CD4-positive, CD25-positive, alpha-beta regulatory T cell (primary cell): ENCODE measurements around the gene ZBED1. TPM values are rescaled to one million over a fixed set of nuclear protein-coding genes. Genes with fewer than 3 reads are reported as not detected.
"Not testable (repeated sequence)": the region's sequence is repeated elsewhere in the genome, so short reads cannot be mapped to it uniquely, and the experiment has no call there.

ENCODE experiments used
- ATAC-seq, 2 donors: fragments of 150-1000 bp; cut with Tn5 transposase; one replicate each; pipeline ENCODE4 v1.10.0; 2021; ENCODE audit warnings: low read depth in 2 of 2, moderate number of reproducible peaks in 2 of 2, moderate library complexity in 1 of 2
- DNase-seq, 3 donors: peaks; one replicate each; pipeline versions ENCODE4 v3.0.0 to v3.0.0-alpha.2; 2012 to 2022; ENCODE audit warnings: mixed read lengths in 1 of 3
- H3K27ac ChIP-seq: one replicate; pipeline ENCODE4 v1.7.0; 2013; ENCODE audit warnings: mild to moderate bottlenecking, low read length; ENCODE audit not compliant: insufficient read depth, poor library complexity, severe bottlenecking
- H3K27me3 ChIP-seq: one replicate; pipeline ENCODE4 v1.7.0; 2013; ENCODE audit warnings: low read length; ENCODE audit not compliant: control insufficient read depth, insufficient read depth
- H3K36me3 ChIP-seq: one replicate; pipeline ENCODE4 v1.7.0; 2013; ENCODE audit warnings: mild to moderate bottlenecking, low read length, moderate library complexity; ENCODE audit not compliant: control insufficient read depth, insufficient read depth
- H3K4me1 ChIP-seq: 2 replicates; pipeline ENCODE4 v1.7.0; 2013; ENCODE audit warnings: mild to moderate bottlenecking, low read length; ENCODE audit not compliant: insufficient read depth, control insufficient read depth, poor library complexity, severe bottlenecking
- H3K4me3 ChIP-seq: one replicate; pipeline ENCODE4 v1.7.0; 2013; ENCODE audit warnings: low read depth, mild to moderate bottlenecking, low read length, moderate library complexity
- H3K9me3 ChIP-seq, 2 experiments: 1 replicate in 1 of 2; 2 replicates in 1 of 2; pipeline ENCODE4 v1.7.0; 2013; ENCODE audit warnings: low read length in 2 of 2, mild to moderate bottlenecking in 1 of 2, moderate library complexity in 1 of 2; ENCODE audit not compliant: control insufficient read depth in 2 of 2
- H3K27ac Mint-ChIP-seq, 3 donors: one replicate each; pipeline ENCODE4 v1.8.0; 2020 to 2022; ENCODE audit warnings: mild to moderate bottlenecking in 3 of 3, mixed read lengths in 3 of 3, moderate library complexity in 2 of 3
- H3K27me3 Mint-ChIP-seq: one replicate; pipeline ENCODE4 v1.8.0; 2022; ENCODE audit warnings: mild to moderate bottlenecking, mixed read lengths
- H3K36me3 Mint-ChIP-seq: one replicate; pipeline ENCODE4 v1.8.0; 2020; ENCODE audit warnings: mixed read lengths
- H3K4me1 Mint-ChIP-seq, 4 donors: one replicate each; pipeline ENCODE4 v1.8.0; 2020 to 2022; ENCODE audit warnings: mixed read lengths in 4 of 4, mild to moderate bottlenecking in 1 of 4
- H3K4me3 Mint-ChIP-seq, 4 donors: one replicate each; pipeline ENCODE4 v1.8.0; 2020 to 2022; ENCODE audit warnings: mild to moderate bottlenecking in 4 of 4, mixed read lengths in 4 of 4, moderate library complexity in 3 of 4
- H3K9me3 Mint-ChIP-seq, 7 donors: one replicate each; pipeline ENCODE4 v1.8.0; 2020 to 2022; ENCODE audit warnings: mixed read lengths in 7 of 7, mild to moderate bottlenecking in 3 of 7, moderate library complexity in 2 of 7
- polyA plus RNA-seq, 4 donors: library from polyadenylated mRNA; unstranded; fragments of 300-500 nt; fragmentation: Illumina TruSeq; gene quantifications; one replicate each; pipeline ENCODE4 v1.2.3, GENCODE V29; 2021
- total RNA-seq: library from RNA; stranded (reverse); gene quantifications from one replicate; pipeline ENCODE4 v1.2.3, GENCODE V29; 2022

Gene ZBED1
- total and polyA plus RNA-seq, 5 donors from 2014 or later, result 19.5 to 39.2 (median 32.5) TPM

- Mint-ChIP-seq H3K4me1 (peaks cover 0 to 26% (median 10%) of the 10 kb centered on the region in 4 donors), H3K36me3 (peaks cover 20% of the 10 kb centered on the region), H3K9me3 (peaks cover 0 to 7% (median 1%) of the 10 kb centered on the region in 7 donors), H3K27me3 (no peaks in the 10 kb centered on the region), H3K27ac (no peak overlapping the region), H3K4me3 (no peak overlapping the region)
- no peaks in the 10 kb centered on the region for H3K36me3 ChIP-seq
- no peaks in the 10 kb centered on the region for H3K9me3 ChIP-seq
- no peak for ATAC-seq
- H3K4me1 ChIP-seq, result no peaks in the 10 kb centered on the region
- no peak overlapping the region for H3K4me3 ChIP-seq
- no peaks in the 10 kb centered on the region for H3K27me3 ChIP-seq
- DNase-seq, result no peak
- no peak overlapping the region for H3K27ac ChIP-seq
Measured at GRCh38 chrX:2474963-2475726, 25.6 kb downstream of the ZBED1 start.

- Mint-ChIP-seq H3K27me3 (no peaks in the 10 kb centered on the region), H3K9me3 (peaks cover 0 to 3% (median 0%) of the 10 kb centered on the region in 7 donors), H3K36me3 (peaks cover 16% of the 10 kb centered on the region), H3K4me3 (no peak overlapping the region), H3K27ac (no peak overlapping the region), H3K4me1 (peaks cover 0 to 26% (median 12%) of the 10 kb centered on the region in 4 donors)
- Histone ChIP-seq H3K4me1 (no peaks in the 10 kb centered on the region), H3K4me3 (no peak overlapping the region), H3K27ac (no peak overlapping the region), H3K27me3 (no peaks in the 10 kb centered on the region), H3K9me3 (peaks cover 0 to 2% of the 10 kb centered on the region in 2 experiments), H3K36me3 (no peaks in the 10 kb centered on the region)
- DNase-seq (no peak), ATAC-seq (no peak)
Measured at GRCh38 chrX:2474280-2474962, 26.4 kb downstream of the ZBED1 start.

- not testable (repeated sequence) for H3K4me3 Mint-ChIP-seq, H3K9me3 Mint-ChIP-seq, DNase-seq, H3K9me3 ChIP-seq, H3K4me1 ChIP-seq, H3K36me3 ChIP-seq, H3K4me3 ChIP-seq, H3K27me3 ChIP-seq, H3K27ac Mint-ChIP-seq, H3K27ac ChIP-seq, ATAC-seq, H3K27me3 Mint-ChIP-seq
- peaks cover 24% of the 10 kb centered on the region for H3K36me3 Mint-ChIP-seq
- peaks cover 0 to 27% (median 14%) of the 10 kb centered on the region in 4 donors for H3K4me1 Mint-ChIP-seq
Measured at GRCh38 chrX:2473064-2473463, 27.7 kb downstream of the ZBED1 start.

- Mint-ChIP-seq H3K27ac (no peak overlapping the region), H3K4me3 (no peak overlapping the region), H3K9me3 (peaks cover 0 to 4% (median 0%) of the 10 kb centered on the region in 7 donors)
Measured at GRCh38 chrX:2471641-2472040, 29.1 kb downstream of the ZBED1 start.

GRCh38 chrX:2471126-2471525, 29.6 kb downstream of the ZBED1 start:
- not testable (repeated sequence) for H3K4me3 Mint-ChIP-seq, H3K4me1 ChIP-seq, DNase-seq, H3K9me3 ChIP-seq, H3K27me3 ChIP-seq, H3K4me3 ChIP-seq, ATAC-seq, H3K27ac ChIP-seq, H3K27me3 Mint-ChIP-seq, H3K27ac Mint-ChIP-seq, H3K9me3 Mint-ChIP-seq, H3K36me3 ChIP-seq
- Mint-ChIP-seq H3K36me3 (peaks cover 19% of the 10 kb centered on the region), H3K4me1 (peaks cover 0 to 24% (median 11%) of the 10 kb centered on the region in 4 donors)

More at GRCh38 chrX:2471641-2472040, 29.1 kb downstream of the ZBED1 start:
- H3K36me3 ChIP-seq, result no peaks in the 10 kb centered on the region
- no peak for ATAC-seq
- peaks cover 0 to 28% (median 11%) of the 10 kb centered on the region in 4 donors for H3K4me1 Mint-ChIP-seq
- no peak overlapping the region for H3K27ac ChIP-seq
- H3K27me3 Mint-ChIP-seq, result no peaks in the 10 kb centered on the region
- no peaks in the 10 kb centered on the region for H3K4me1 ChIP-seq
- peaks cover 0 to 2% of the 10 kb centered on the region in 2 experiments for H3K9me3 ChIP-seq
- H3K27me3 ChIP-seq, result no peaks in the 10 kb centered on the region
- no peak for DNase-seq
- peaks cover 19% of the 10 kb centered on the region for H3K36me3 Mint-ChIP-seq
- H3K4me3 ChIP-seq, result no peak overlapping the region

GRCh38 chrX:2469852-2470251, 30.9 kb downstream of the ZBED1 start:
- H3K27ac Mint-ChIP-seq, H3K4me3 Mint-ChIP-seq, H3K4me3 ChIP-seq, H3K27me3 Mint-ChIP-seq, DNase-seq, H3K27ac ChIP-seq, ATAC-seq, H3K9me3 ChIP-seq, H3K36me3 ChIP-seq, H3K4me1 ChIP-seq, H3K9me3 Mint-ChIP-seq, H3K27me3 ChIP-seq: not testable (repeated sequence)
- peaks cover 0 to 18% (median 7%) of the 10 kb centered on the region in 4 donors for H3K4me1 Mint-ChIP-seq
- peaks cover 19% of the 10 kb centered on the region for H3K36me3 Mint-ChIP-seq

GRCh38 chrX:2469196-2469685, 31.5 kb downstream of the ZBED1 start:
- Mint-ChIP-seq H3K9me3 (peaks cover 0 to 4% (median 0%) of the 10 kb centered on the region in 7 donors), H3K36me3 (peaks cover 19% of the 10 kb centered on the region), H3K4me3 (no peak overlapping the region), H3K27me3 (no peaks in the 10 kb centered on the region), H3K27ac (no peak overlapping the region), H3K4me1 (peaks cover 0 to 14% (median 6%) of the 10 kb centered on the region in 4 donors)
- H3K27me3 ChIP-seq, result no peaks in the 10 kb centered on the region
- ATAC-seq, result no peak
- H3K9me3 ChIP-seq, result peaks cover 0 to 2% of the 10 kb centered on the region in 2 experiments
- H3K27ac ChIP-seq, result no peak overlapping the region
- H3K4me1 ChIP-seq, result no peaks in the 10 kb centered on the region
- H3K36me3 ChIP-seq, result no peaks in the 10 kb centered on the region
- DNase-seq, result no peak
- no peak overlapping the region for H3K4me3 ChIP-seq
